Forelimb muscle (tissue), 1 donor: ENCODE measurements around the gene CTSZ. TPM values are rescaled to one million over a fixed set of nuclear protein-coding genes. Genes with fewer than 3 reads are reported as not detected.
"Not testable (repeated sequence)": the region's sequence is repeated elsewhere in the genome, so short reads cannot be mapped to it uniquely, and the experiment has no call there.

ENCODE experiments used
- DNase-seq: peaks from one replicate; pipeline ENCODE4 v3.0.0-alpha.2; 2013; ENCODE audit warnings: low read depth
- polyA plus RNA-seq: library from polyadenylated mRNA; unstranded; fragments of 120-200 nt; gene quantifications from one replicate; pipeline ENCODE4 v1.2.1, GENCODE V29; 2013; ENCODE audit not compliant: insufficient read length

CTSZ gene
- polyA plus RNA-seq, 1 donor: 57.3 TPM

- DNase-seq: no peak
Observed at GRCh38 chr20:58997141-58997770, 9.8 kb downstream of the CTSZ start.

- no peak for DNase-seq
Observed at GRCh38 chr20:58996226-58996611, 10.8 kb downstream of the CTSZ start.

- no peak for DNase-seq
Observed at GRCh38 chr20:58995461-58996225, 11.4 kb downstream of the CTSZ start.

- DNase-seq: no peak
Observed at GRCh38 chr20:58994390-58995159, 12.5 kb downstream of the CTSZ start.

- no peak for DNase-seq
Observed at GRCh38 chr20:58993332-58994248, 13.5 kb downstream of the CTSZ start.

- no peak for DNase-seq
Observed at GRCh38 chr20:58992911-58993310, 14.1 kb downstream of the CTSZ start.

GRCh38 chr20:58991715-58992114, 15.3 kb downstream of the CTSZ start:
- no peak for DNase-seq

- DNase-seq: no peak
Observed at GRCh38 chr20:58990651-58991445, 16.2 kb downstream of the CTSZ start.

- DNase-seq: no peak
Observed at GRCh38 chr20:58989196-58989595, 17.9 kb downstream of the CTSZ start.

GRCh38 chr20:58988565-58988882, 18.5 kb downstream of the CTSZ start:
- no peak for DNase-seq

- no peak for DNase-seq
Observed at GRCh38 chr20:58987790-58988564, 19.1 kb downstream of the CTSZ start.

- DNase-seq: no peak
Observed at GRCh38 chr20:58986968-58987517, 20.0 kb downstream of the CTSZ start.

GRCh38 chr20:58986286-58986967, 20.6 kb downstream of the CTSZ start:
- DNase-seq: no peak

- DNase-seq: no peak
Observed at GRCh38 chr20:58985656-58986055, 21.4 kb downstream of the CTSZ start.

- no peak for DNase-seq
Observed at GRCh38 chr20:58984691-58985090, 22.4 kb downstream of the CTSZ start.

- DNase-seq: not testable (repeated sequence)
Observed at GRCh38 chr20:58983115-58983468, 24.0 kb downstream of the CTSZ start.

- no peak for DNase-seq
Observed at GRCh38 chr20:58982406-58983114, 24.5 kb downstream of the CTSZ start.

GRCh38 chr20:58981628-58982364, 25.3 kb downstream of the CTSZ start:
- DNase-seq: no peak
